HepG2 (cell line): ENCODE measurements around the gene CRLF3. TPM values are rescaled to one million over a fixed set of nuclear protein-coding genes. Genes with fewer than 3 reads are reported as not detected.

Source experiments
- AGO2 ChIP-seq: fragments of 200-400 bp; formaldehyde crosslinking; optimal IDR thresholded peaks from 2 replicates; pipeline ENCODE3; 2017; ENCODE audit warnings: mild to moderate bottlenecking, low read depth, low read length, moderate library complexity
- BORCS8-MEF2B ChIP-seq: sonication (generic); formaldehyde crosslinking; IDR thresholded peaks from 2 replicates; pipeline ENCODE4 v1.8.0; 2022; ENCODE audit warnings: mild to moderate bottlenecking, missing genetic modification reagents
- DPF2 ChIP-seq: sonication (generic); formaldehyde crosslinking; IDR thresholded peaks from 2 replicates; pipeline ENCODE4 v1.4.0; 2020; ENCODE audit warnings: mild to moderate bottlenecking, low read depth, missing genetic modification reagents, borderline replicate concordance
- EHMT2 ChIP-seq: fragments of 200-600 bp; sonication (generic); IDR thresholded peaks from 2 replicates; pipeline ENCODE4 v1.7.0; 2017; ENCODE audit warnings: antibody characterized with exemption, low read depth, low read length, borderline replicate concordance
- FOSL2 ChIP-seq: sonication (generic); formaldehyde crosslinking; IDR thresholded peaks from 2 replicates; pipeline ENCODE4 v1.4.0; 2020; ENCODE audit warnings: missing genetic modification reagents
- KLF6 ChIP-seq: IDR thresholded peaks from 2 replicates; pipeline ENCODE4 v1.8.0; 2016; ENCODE audit warnings: missing biosample characterization, missing genetic modification reagents
- MIER3 ChIP-seq: IDR thresholded peaks from 2 replicates; pipeline ENCODE4 v1.6.1; 2016; ENCODE audit warnings: missing compliant biosample characterization, borderline replicate concordance
- PHF8 ChIP-seq: sonication (generic); formaldehyde crosslinking; IDR thresholded peaks from 2 replicates; pipeline ENCODE4 v1.5.0; 2020; ENCODE audit warnings: missing genetic modification reagents
- RCOR2 ChIP-seq: IDR thresholded peaks from 2 replicates; pipeline ENCODE4 v1.6.1; 2016; ENCODE audit warnings: missing biosample characterization, missing genetic modification reagents
- REPIN1 ChIP-seq: sonication (generic); formaldehyde crosslinking; IDR thresholded peaks from 2 replicates; pipeline ENCODE4 v1.8.0; 2022; ENCODE audit warnings: missing genetic modification reagents, low read depth, mild to moderate bottlenecking, borderline replicate concordance
- RXRA ChIP-seq: sonication (generic); formaldehyde crosslinking; IDR thresholded peaks from 2 replicates; pipeline ENCODE4 v1.5.1; 2020; ENCODE audit warnings: missing genetic modification reagents
- SP5 ChIP-seq: IDR thresholded peaks from 2 replicates; pipeline ENCODE4 v1.6.1; 2016; ENCODE audit warnings: low read depth, borderline replicate concordance
- SPEN ChIP-seq: sonication (generic); formaldehyde crosslinking; IDR thresholded peaks from 2 replicates; pipeline ENCODE4 v1.5.1; 2020; ENCODE audit warnings: low read depth, mild to moderate bottlenecking, missing genetic modification reagents
- TCF12 ChIP-seq, 2 experiments: fragments of 450-650 bp in 1 of 2; sonication (generic) in 1 of 2; formaldehyde crosslinking in 1 of 2; IDR thresholded peaks; 2 replicates each; pipeline versions ENCODE4 v1.6.1 to v1.8.0; 2017 to 2022; ENCODE audit warnings: antibody characterized with exemption in 1 of 2, mild to moderate bottlenecking in 1 of 2, missing genetic modification reagents in 1 of 2, moderate library complexity in 1 of 2
- TGIF2 ChIP-seq: IDR thresholded peaks from 2 replicates; pipeline ENCODE4 v1.6.1; 2016; ENCODE audit warnings: control low read depth, missing compliant biosample characterization
- ZMYM2 ChIP-seq: sonication (generic); formaldehyde crosslinking; IDR thresholded peaks from 2 replicates; pipeline ENCODE4 v1.8.0; 2022; ENCODE audit warnings: mild to moderate bottlenecking, missing genetic modification reagents
- ZNF24 ChIP-seq: fragments of 450-650 bp; IDR thresholded peaks from 2 replicates; pipeline ENCODE4 v1.6.1; 2017; ENCODE audit warnings: antibody characterized with exemption, mild to moderate bottlenecking
- ZNF251 ChIP-seq: sonication (generic); formaldehyde crosslinking; IDR thresholded peaks from 2 replicates; pipeline ENCODE4 v1.9.0; 2021; ENCODE audit warnings: mild to moderate bottlenecking, missing genetic modification reagents
- ZNF280B ChIP-seq: sonication (generic); formaldehyde crosslinking; IDR thresholded peaks from 2 replicates; pipeline ENCODE4 v1.5.0; 2020; ENCODE audit warnings: missing genetic modification reagents, mild to moderate bottlenecking, borderline replicate concordance
- ZNF34 ChIP-seq: sonication (generic); formaldehyde crosslinking; IDR thresholded peaks from 2 replicates; pipeline ENCODE4 v1.4.0; 2020; ENCODE audit warnings: mild to moderate bottlenecking, missing genetic modification reagents, borderline replicate concordance
- ZNF343 ChIP-seq: sonication (generic); formaldehyde crosslinking; IDR thresholded peaks from 2 replicates; pipeline ENCODE4 v1.4.0; 2020; ENCODE audit warnings: mild to moderate bottlenecking, missing genetic modification reagents
- ZNF430 ChIP-seq: sonication (generic); formaldehyde crosslinking; IDR thresholded peaks from 2 replicates; pipeline ENCODE4 v1.9.0; 2021; ENCODE audit warnings: mild to moderate bottlenecking, missing genetic modification reagents
- ZNF441 ChIP-seq: sonication (generic); formaldehyde crosslinking; IDR thresholded peaks from 2 replicates; pipeline ENCODE4 v1.7.0; 2021; ENCODE audit warnings: missing genetic modification reagents, borderline replicate concordance
- ZNF7 ChIP-seq: IDR thresholded peaks from 2 replicates; pipeline ENCODE4 v1.6.1; 2016; ENCODE audit warnings: missing biosample characterization, missing genetic modification reagents
- ZNF747 ChIP-seq: sonication (generic); formaldehyde crosslinking; IDR thresholded peaks from 2 replicates; pipeline ENCODE4 v1.8.1; 2023; ENCODE audit warnings: missing genetic modification reagents, mild to moderate bottlenecking, borderline replicate concordance
- ZNF772 ChIP-seq: sonication (generic); formaldehyde crosslinking; IDR thresholded peaks from 2 replicates; pipeline ENCODE4 v1.5.0; 2020; ENCODE audit warnings: mild to moderate bottlenecking, missing genetic modification reagents
- ZNF777 ChIP-seq: sonication (generic); formaldehyde crosslinking; IDR thresholded peaks from 2 replicates; pipeline ENCODE4 v1.4.0; 2020; ENCODE audit warnings: missing genetic modification reagents
- polyA plus RNA-seq, 8 experiments: library from polyadenylated mRNA; depleted of rRNA in 3 of 8; stranded (reverse) in 7 of 8; unstranded in 1 of 8; fragments of >200 nt; fragmentation: Illumina TruSeq in 4 of 8; extraction: Trizol in 4 of 8; gene quantifications; 2 replicates each; pipeline versions ENCODE4 v1.2.1 to v1.2.3, GENCODE V29; 2011 to 2016; ENCODE audit warnings: low read depth in 4 of 8, missing spikeins in 1 of 8, mixed read lengths in 1 of 8; ENCODE audit not compliant: insufficient read depth in 1 of 8
- total RNA-seq, 5 experiments: library from RNA; depleted of rRNA; stranded (reverse); fragments of >200 nt; fragmentation: Illumina TruSeq; extraction: Trizol; gene quantifications; 2 replicates each; pipeline ENCODE4 v1.2.3, GENCODE V29; 2016; ENCODE audit warnings: low read depth in 1 of 5
- TF ChIP-seq, protein P1 (sequence below): sonication (generic); formaldehyde crosslinking; IDR thresholded peaks from 2 replicates; pipeline ENCODE4 v1.4.0; 2020; ENCODE audit warnings: missing genetic modification reagents

CRLF3 gene
- total and polyA plus RNA-seq, 2 of the 13 experiments (the other 11 are each of a cell fraction or from before 2014, with no cell fraction given) = 6.4 to 9.1 TPM

DNA sequence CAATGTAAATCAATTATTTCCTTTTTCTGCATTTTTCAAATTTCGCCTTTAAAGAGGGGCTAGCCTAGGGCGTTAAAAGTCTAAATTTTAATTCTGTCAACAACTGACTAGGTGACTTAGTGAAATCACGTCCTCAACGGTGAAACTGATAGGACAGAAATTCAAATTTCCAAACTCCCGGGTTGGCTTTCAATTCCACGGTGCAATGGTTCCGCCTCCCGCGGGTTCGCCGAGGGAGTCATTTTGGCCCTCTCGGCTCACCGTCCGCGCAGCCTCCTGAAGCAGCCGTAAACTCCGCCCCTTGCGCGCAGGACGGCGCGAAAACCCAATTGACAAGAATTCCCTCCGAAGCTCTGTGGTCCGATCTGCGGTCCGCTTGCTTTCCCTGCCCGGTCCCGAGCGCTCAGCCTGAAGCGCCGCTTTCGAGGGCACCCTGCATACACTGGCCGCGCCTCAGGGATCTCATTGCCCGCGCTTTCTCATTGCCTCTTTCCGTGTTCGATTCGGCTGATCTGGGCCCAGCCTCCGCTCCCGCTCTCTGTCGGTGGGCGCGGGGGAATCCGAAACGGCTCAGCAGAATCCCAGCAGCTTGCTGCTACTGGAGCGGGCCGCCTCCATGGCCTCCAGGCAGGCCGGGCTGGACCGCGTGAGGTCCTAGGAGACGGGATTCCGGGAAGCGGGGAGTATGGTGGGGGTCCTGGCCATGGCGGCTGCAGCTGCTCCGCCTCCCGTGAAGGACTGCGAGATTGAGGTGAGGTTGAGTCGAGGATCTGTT is 7.4 kb upstream of the CRLF3 start, which contains the start of gene ATAD5 (continued):
- peak; percentile 82 for TF ChIP-seq SP5 (CRISPR knock-in tag)
- peak; percentile 73; the same call in 1 of the 2 replicates for TF ChIP-seq RXRA
- no peak for TF ChIP-seq DPF2 (CRISPR knock-in tag)
- TF ChIP-seq FOSL2 = peak; percentile 49; the same call in 1 of the 2 replicates
- TF ChIP-seq ZNF772 = peak; percentile 83
- TF ChIP-seq ZNF343 (CRISPR knock-in tag) = peak; percentile 88
- TF ChIP-seq ZNF24 = no peak
- peak; percentile 94 for TF ChIP-seq ZNF280B (CRISPR knock-in tag)
- TF ChIP-seq TGIF2 = peak; percentile 93
- no peak for TF ChIP-seq ZNF251 (CRISPR knock-in tag)
- TF ChIP-seq AGO2 = no peak
- no peak for TF ChIP-seq TCF12 (IDR thresholded peaks at IDR 0.05)
- TF ChIP-seq TCF12 (CRISPR knock-in tag; IDR thresholded peaks at IDR 0.05) = no peak
- peak; percentile 86; the same call in 1 of the 2 replicates for TF ChIP-seq KLF6 (CRISPR knock-in tag)
- TF ChIP-seq MIER3 (CRISPR knock-in tag) = peak; percentile 69; the same call in 1 of the 2 replicates
- peak; percentile 92 for TF ChIP-seq BORCS8-MEF2B (CRISPR knock-in tag)
- peak; percentile 68; the same call in 1 of the 2 replicates for TF ChIP-seq ZMYM2
- TF ChIP-seq ZNF34 (CRISPR knock-in tag) = 0 out of 2 replicates have a peak, but pooled peaks have one; percentile 36
- no peak; the same call in 1 of the 2 replicates for TF ChIP-seq EHMT2
- 0 out of 2 replicates have a peak, but pooled peaks have one; percentile 18 for TF ChIP-seq RCOR2 (CRISPR knock-in tag)
- TF ChIP-seq REPIN1 (CRISPR knock-in tag) = peak; percentile 98; the same call in 1 of the 2 replicates
- TF ChIP-seq ZNF7 (CRISPR knock-in tag) = no peak
- TF ChIP-seq PHF8 = peak; percentile 94
- TF ChIP-seq ZNF747 (CRISPR knock-in tag) = peak; percentile 62
- TF ChIP-seq, protein P1, sequence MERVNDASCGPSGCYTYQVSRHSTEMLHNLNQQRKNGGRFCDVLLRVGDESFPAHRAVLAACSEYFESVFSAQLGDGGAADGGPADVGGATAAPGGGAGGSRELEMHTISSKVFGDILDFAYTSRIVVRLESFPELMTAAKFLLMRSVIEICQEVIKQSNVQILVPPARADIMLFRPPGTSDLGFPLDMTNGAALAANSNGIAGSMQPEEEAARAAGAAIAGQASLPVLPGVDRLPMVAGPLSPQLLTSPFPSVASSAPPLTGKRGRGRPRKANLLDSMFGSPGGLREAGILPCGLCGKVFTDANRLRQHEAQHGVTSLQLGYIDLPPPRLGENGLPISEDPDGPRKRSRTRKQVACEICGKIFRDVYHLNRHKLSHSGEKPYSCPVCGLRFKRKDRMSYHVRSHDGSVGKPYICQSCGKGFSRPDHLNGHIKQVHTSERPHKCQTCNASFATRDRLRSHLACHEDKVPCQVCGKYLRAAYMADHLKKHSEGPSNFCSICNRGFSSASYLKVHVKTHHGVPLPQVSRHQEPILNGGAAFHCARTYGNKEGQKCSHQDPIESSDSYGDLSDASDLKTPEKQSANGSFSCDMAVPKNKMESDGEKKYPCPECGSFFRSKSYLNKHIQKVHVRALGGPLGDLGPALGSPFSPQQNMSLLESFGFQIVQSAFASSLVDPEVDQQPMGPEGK (CRISPR knock-in tag) = 0 out of 2 replicates have a peak, but pooled peaks have one; percentile 15
- no peak; the same call in 1 of the 2 replicates for TF ChIP-seq ZNF441 (CRISPR knock-in tag)
- TF ChIP-seq ZNF777 (CRISPR knock-in tag) = peak; percentile 51; the same call in 1 of the 2 replicates
- peak; percentile 77; the same call in 1 of the 2 replicates for TF ChIP-seq ZNF430 (CRISPR knock-in tag)
- peak; percentile 92; the same call in 1 of the 2 replicates for TF ChIP-seq SPEN (CRISPR knock-in tag)
